GM11168 (cell line): ENCODE results near the gene CST2.
"Not testable (repeated sequence)": the region's sequence is repeated elsewhere in the genome, so short reads cannot be mapped to it uniquely, and the experiment has no call there.

Experiments used
- in situ Hi-C: fragments of 300-500 bp; cut with MboI; formaldehyde crosslinking; loops from one replicate; pipeline ENCODE4 v1.12.0; 2022; ENCODE audit warnings: low sequenced_read_pairs; ENCODE audit not compliant: unreplicated experiment

Gene CST2

DNA sequence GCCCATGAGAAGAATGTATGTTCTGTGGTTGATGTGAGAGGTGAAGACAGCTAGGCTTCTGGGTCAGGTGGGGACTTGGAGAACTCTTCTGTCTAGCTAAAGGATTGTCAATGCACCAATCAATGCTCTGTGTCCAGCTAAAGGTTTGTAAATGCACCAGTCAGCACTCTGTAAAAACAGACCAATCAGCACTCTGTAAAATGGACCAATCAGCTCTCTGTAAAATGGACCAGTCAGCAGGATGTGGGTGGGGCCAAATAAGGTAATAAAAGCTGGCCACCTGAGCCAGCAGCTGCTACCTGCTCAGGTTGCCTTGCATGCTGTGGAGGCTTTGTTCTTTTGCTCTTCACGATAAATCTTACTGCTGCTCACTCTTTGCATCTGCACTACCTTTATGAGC, 15.0 kb downstream of the CST2 start:
- in situ Hi-C loops = not testable (repeated sequence)

- in situ Hi-C loops = not testable (repeated sequence)
Observed at GRCh38 chr20:23810349-23810748, 16.2 kb downstream of the CST2 start.

DNA sequence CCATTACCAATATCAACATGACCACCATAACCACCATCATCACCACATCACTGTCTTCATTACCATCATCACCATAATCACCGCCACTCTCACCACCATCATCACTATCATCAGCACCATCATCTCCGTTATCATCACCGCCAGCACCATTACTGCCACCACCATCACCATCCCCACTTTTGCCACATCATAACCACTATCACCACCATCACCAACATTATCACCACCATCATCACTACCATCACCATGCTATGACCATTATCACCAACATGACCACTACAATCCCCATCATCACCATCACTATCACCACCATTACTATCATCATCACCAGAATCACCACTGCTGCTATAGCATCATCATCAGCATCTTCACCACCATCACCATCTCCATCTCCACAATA, 25.7 kb downstream of the CST2 start:
- in situ Hi-C loops = no loop called here

DNA sequence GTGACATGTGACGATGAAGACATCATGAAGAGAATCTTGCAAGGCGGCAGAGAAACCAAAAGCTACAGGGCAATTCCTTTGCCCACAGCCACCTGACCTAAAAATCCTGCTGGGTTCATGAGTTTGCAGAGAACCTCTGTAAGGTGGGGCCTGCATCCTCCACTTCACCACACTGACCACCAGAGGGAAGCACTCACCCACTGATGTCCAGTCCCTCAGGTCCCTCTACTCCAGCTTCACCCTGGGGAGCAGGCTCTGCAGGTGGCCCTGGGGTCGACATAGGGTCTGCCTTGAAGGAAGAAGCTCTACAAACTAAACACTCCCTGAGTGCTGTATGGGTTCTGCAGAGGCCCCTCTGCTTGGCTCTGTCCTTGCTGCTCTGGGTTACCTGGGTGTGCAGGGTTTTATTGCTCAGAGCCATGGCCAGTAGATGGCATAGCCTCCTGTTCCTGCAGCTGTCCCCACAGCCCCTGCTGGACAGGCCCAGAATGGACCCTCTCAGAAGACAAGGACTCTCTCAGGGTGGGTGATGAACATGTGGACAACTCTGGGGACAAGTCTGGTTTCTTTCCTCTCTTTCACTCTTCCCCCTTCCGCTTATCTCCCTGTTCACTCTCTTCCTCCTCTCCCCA, 27.2 kb downstream of the CST2 start:
- in situ Hi-C loops = not testable (repeated sequence)

- in situ Hi-C loops = no loop called here
Observed at GRCh38 chr20:23795526-23795925, 31.0 kb downstream of the CST2 start.

DNA sequence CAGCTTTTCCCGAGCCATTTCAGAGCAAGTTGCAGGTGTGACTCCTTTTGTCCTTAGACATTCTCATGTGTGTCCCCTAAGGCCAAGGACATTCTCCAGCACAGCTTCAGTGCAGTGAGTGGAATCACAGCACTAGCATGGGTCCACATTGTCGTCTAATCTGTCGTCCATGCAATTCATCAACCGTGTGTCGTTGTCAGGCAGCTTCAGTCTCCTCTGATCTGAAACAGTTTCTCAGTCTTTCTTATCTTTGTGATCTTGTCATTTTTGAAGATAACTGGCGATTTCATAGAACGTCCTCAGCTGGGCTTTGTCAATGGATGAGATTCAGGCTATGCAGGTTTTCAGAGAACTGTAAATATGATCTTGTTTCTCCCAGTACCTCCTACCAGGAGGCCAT, 31.7 kb downstream of the CST2 start:
- in situ Hi-C loops = loop anchor here (5.0 kb wide), 1 partner anchor 78 kb away; no protein-coding TSS in a partner anchor

DNA sequence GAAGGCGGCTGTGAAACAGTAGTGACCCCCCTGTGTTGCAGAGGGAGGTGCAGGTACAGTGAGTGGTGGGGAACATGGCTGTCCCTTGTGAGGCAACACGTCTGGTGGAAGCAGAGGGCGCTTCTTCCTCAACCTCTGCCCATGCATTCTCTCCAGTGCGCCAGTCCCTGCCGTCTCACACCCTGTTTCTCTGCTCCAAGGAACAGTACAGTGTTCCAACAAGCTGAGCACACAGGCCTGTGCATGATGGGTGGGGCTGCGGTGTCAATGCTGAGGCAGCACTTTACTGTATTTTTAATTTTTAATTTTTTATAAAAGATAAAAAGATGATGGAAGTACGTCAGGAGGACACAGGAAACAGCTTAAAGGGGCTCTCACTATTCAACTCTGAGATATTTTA, 32.5 kb downstream of the CST2 start:
- in situ Hi-C loops = loop anchor here (5.0 kb wide), 1 partner anchor 77 kb away; no protein-coding TSS in a partner anchor

DNA sequence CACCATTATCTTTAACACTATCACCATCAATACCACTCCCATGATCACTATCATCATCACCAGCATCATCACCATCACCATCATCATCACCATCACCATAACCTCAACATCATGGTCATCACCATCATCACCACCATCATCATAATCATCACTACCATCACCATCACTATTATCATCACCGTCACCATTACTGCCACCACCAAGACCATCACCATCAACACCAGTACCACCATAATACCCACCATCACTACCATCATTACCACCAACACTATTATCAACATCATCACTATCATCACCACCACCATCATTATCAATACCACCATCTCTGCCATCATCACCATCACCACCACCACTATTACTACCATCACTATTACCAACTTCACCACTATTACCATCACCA, 43.1 kb downstream of the CST2 start:
- in situ Hi-C loops = no loop called here

DNA sequence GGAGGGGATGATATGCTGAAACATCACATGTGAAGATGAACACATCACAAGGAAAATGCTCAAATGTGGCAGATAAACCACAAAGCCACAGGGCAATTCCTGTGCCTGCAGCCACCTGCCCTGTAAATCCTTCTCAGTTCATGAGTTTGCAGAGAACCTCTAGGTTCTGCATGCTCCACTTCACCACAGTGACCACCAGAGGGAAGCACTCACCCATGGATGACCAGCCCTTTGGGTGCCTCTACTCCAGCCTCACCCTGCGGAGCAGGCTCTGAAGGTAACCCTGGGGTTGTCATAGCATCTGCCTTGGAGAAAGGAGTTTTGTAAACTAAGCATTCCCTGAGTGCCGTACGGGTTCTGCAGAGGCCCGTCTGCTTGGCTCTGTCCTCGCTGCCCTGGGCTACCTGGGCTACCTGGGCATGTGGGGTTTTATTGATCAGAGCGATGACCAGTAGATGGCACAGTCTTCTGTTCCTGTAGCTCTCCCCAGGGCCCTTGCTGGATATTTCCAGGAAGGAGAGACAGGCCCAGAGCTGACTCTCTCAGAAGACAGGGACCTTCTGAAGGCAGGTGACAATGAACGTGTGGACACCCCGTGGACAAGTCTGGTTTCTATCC, 44.1 kb downstream of the CST2 start:
- in situ Hi-C loops = no loop called here

DNA sequence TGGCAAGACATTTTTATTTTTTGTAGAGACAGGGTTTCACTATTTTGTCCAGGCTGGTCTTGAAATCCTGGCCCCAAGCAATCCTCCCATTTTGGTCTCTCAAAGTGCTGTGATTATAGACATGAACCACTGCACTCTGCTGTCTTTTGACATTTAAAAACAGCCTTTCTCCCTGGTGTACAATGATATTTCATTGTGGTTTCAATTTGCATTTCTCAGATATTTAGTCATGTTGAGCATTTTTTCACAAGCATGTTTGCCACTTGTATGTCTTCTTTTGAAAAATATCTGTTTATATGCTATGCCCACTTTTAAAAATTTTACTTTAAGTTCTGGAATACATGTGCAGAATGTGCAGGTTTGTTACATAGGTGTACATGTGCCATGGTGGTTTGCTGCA, 47.9 kb downstream of the CST2 start:
- in situ Hi-C loops = not testable (repeated sequence)

DNA sequence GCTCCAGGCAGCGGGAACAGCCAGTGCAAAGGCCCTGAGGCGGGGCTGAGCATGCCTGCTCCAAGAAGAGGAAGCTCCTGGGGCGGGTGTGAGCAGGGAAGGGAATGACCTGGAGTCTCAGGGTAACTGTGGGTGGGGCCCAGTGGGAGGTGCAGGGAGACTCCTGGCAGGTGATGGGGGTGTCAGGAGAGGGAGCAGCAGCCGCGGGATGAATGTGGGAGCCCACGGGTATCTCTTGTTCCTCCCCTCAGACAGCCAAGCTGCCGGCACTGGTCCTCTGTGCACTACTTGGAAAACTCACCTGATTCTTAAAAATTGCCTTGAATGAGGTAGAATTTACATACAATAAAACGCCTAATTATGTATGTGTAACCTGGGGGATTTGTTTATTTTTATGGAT, 49.1 kb downstream of the CST2 start:
- in situ Hi-C loops = not testable (repeated sequence)

- in situ Hi-C loops = no loop called here
Observed at GRCh38 chr20:23776067-23776771, 50.3 kb downstream of the CST2 start.

GRCh38 chr20:23774081-23774480, 52.4 kb downstream of the CST2 start:
- in situ Hi-C loops = no loop called here
